ENCODE data around the gene PAK4.
A peak's percentile ranks its signal among the peaks of the same experiment; 100 is the strongest.
"Not testable (repeated sequence)": the region's sequence is repeated elsewhere in the genome, so short reads cannot be mapped to it uniquely, and the experiment has no call there.

PAK4 gene

DNA sequence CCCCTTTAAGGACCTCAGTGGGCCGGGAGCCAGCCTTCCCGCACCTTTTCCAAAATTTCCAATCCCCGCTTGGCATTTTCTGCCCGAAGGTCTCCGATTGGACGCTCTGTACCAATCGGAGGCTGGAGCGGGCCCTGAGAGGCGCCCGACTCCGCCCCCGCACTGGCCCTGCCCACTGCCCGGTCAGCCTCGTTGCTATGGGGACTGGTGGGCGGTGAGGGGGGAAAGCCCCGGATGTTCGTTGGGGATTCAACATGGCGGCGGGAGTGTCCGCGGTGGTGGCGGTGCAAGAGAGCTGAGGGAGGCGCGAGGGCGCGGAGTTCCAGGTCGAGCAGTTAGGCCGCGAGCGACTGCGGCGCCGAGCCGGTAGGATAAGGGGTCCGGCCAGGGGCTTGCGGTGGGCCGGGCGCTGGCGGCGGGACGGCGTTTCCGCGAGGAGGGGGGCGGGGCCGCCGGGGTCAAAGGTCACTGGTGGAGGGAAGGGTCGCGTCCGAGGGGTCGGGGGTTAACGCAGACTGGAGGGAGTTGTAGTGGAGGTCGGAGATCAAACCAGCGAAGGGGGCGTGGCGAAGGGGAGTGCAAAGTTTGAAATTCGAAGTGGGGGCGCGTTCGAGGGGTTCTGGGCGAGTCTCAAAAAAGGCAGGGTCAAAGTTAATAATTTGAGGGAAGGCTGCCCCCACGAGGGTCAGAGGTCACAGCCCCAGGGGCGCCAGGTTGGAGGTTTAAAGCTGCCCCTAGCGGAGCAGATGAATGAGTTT lies at the start of gene PAK4:
TSS of gene PAK4 (plus strand) at position 233 of the 758 bp plus-strand sequence. CDS start 43,768 bp downstream, outside the sequence.
- peak; percentile 97 for DNase-seq

DNA sequence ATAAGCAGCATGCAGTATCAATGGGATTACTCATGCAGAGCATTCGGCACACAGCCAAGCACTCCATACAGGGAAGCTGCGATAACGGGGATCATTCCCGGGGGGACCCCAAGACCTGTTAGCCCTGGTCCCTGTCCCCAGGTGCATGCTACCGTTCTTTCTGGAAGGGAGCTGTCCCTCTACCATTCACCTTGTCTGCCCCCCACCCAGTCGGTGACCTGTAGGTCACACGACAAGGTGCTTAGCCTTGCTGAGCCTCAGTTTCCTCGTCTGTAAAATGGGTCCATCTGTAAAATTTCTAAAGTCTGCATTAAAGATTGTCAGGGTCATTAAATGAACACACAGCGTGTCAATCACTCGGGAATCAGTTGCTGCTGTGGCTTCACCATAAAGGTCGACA lies 48.3 kb upstream of the PAK4 start:
- DNase-seq, result no peak

DNA sequence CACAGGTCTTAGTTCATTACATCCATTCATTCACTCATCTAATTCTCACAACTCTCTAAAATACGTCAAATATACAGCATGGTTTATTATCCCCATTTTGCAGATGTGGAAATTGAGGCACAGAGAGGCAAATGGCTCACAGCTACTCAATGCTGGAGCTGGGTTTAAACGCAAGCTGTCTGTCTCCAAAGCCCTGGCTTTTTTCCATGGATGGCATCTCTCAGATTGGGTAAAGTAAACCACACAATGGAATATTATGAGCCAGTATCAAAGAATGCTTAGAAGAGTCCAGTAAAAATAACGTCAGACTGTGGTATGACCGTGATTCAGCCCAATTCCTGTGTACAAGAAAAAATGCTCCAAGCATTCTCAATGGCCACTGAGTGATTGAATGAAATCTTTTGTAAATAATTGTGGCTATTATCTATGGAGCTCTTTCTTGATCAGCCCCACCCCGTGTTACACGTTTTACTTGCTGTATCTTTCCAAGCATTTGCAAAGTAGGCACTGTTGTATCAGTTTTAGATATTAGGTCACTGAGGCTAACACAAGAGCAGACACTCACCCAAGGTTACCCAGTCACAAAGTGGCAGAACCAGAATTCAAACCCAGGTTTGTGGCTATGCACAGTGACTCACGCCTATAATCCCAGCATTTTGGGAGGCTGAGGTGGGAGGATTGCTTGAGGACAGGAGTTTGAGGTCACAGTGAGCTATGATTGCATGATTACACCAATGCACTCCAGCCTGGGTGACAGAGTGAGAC lies 47.0 kb upstream of the PAK4 start:
- no peak for DNase-seq

DNA sequence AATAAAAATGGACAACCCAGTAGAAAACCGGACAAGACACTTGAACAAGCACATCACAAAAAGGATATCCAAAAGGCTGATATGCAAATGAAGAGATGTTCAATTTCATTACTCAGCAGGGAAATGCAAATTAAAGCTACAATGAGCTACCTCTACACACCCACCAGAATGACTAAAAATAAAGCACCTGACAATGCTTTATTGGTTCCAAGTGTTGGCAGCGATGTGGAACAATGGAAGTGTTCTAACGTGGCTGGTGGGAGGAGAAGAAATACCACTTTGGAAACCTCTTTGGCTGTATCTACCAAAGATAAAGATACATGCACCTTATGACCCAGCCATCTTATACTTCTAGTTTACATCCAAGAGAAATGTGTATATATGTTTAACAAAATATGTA lies 45.2 kb upstream of the PAK4 start:
- no peak for DNase-seq

DNA sequence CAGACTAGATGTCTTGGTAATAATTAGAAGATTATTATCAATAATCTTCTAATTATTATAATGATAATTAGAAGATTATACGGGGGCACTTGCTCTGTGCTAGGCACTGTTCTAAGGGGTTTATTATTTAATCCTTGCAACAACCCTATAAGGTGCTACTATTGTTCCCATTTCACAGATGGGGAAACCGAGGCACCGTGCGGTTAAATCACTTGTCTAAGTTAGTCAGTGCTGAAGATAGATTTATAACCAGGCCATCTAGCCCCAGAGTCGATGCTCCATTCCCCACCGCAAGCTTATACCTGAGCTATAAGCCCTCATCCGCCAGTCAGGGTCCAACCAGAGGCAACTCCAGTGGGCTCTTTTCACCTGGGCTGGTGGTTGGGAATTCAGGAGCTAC lies 43.4 kb upstream of the PAK4 start:
- DNase-seq, result no peak

DNA sequence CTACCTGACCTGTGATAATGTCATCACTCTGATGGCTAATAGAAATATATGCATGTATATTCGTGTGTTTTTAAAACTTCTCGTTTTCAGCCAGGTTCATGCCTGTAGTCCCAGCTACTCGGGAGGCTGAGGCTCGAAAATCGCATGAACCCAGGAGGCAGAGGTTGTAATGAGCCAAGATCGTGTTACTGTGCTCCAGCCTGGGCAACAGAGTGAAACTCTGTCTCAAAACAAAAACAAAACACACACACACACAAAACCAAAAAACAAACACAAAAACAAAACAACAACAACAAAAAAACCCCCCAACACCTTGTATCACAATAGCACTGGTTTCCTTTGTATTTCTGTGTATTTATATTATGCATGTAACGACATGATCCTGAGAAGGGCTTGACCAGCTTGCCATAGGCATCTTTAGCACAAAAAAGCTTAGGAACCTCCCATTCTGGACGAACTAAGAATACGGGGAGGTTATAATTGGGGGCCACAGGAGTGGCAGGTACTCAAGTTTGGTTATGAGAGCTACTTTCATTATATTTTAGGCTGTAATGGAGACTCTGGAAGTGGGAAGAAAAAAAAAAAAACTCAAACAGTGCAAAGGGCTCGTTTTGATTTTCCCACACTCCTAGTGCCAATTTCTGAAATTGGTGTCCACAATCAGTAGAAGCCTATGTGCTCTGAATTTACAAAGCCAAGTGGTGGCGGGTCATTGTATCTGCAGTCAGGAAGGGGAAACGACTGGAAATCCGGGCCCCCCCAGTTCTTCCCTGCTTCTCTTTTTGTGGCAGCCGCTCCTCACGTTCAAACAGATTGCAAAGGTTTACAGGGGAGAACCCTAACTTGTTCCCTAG lies 42.6 kb upstream of the PAK4 start:
- DNase-seq, result no peak

DNA sequence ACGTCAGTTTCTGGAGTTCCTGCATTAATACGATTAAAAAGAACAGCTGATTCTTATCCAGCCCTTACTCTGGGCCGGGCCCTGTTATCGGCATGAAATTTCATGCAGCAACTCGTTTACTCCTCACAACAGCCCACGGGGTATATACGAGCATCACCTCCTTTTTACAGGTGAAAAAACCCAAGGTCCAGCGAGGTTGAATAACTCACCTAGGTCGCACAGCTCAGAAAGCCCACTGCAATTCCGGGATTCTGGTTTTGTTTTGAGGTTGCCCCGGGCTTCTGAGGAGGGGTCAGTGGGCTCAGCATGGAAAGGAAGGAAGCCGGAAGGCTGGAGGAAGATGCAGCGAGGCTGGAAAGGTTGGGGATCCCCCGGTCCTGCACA lies 42.0 kb upstream of the PAK4 start:
- DNase-seq, result peak; percentile 9

DNA sequence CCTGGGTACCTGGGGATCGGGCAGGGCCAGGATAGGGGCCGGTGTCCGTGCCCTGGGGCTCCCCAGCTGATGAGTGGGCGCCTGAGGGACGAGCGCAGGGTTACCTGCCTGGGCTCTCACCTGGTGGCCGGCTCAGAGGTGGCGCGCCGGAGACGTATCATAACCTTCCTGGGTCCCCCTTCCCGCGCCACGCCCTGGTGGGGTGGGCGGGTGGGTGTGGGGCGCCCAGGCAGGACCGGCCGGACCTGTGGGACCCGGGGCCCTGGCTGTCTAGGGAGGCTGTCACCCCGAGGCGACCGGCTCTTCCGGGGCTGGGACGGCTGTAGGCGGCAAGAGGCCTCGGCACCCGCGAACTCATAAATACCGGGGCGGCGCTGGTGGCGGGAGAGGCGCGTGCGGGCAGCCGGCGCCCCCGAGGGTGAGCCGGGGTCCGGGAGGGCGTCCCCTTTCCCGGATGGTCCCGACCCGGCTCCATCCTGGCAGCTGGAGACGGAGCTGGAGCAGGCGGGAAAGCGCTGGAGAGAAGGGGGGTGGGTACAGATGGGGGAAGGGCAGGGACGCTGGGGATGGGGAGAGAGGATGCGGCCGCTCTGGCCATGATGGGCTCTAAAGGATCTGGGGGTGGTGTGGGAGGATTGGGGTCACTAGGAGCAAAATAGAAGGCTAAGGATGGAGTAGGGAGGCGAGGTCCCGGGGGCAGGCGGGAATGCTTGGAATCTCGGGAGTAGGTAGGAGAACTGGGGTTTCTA lies 41.4 kb upstream of the PAK4 start, which contains the start of gene ACP7:
TSS of gene ACP7 (plus strand) at position 386 of the 749 bp plus-strand sequence. CDS start 902 bp downstream, outside the sequence.
- peak; percentile 16 for DNase-seq

DNA sequence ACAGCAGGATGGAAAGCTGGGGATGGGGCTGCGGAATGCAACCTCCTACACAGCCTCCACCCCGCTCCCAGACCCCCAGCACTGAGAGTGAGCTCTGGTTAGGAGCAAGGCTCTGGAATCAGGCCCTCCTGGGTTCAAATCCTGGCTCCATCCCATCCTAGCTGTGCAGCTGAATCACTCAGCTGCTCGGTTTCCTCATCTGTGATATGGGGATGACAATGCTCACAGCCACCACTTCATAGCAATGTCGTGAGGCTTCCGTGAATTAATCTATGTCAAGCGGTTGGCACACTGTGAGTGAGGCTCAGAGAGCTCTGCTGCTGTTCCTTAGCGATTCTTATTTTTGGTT lies 40.9 kb upstream of the PAK4 start:
- DNase-seq, result no peak

DNA sequence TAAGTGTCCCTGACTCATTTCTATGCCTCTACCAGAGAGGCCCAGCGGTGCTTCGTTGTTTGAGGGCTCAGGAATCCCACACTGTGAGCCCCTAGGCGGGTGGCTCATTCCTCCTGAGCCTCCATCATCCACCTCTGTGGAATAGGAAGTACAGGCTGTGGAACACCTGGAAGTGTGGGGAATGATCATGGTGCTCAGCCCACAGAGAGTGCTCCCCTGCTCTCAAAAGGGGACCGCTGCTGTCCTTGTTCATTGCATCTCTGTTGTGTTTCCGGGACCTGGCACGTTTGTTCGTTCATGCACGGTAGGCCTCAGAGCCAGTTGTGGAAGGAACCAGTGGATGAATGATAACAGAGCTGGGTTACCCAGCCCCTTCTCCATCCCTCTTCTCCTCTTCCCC lies 40.2 kb upstream of the PAK4 start:
- no peak for DNase-seq

DNA sequence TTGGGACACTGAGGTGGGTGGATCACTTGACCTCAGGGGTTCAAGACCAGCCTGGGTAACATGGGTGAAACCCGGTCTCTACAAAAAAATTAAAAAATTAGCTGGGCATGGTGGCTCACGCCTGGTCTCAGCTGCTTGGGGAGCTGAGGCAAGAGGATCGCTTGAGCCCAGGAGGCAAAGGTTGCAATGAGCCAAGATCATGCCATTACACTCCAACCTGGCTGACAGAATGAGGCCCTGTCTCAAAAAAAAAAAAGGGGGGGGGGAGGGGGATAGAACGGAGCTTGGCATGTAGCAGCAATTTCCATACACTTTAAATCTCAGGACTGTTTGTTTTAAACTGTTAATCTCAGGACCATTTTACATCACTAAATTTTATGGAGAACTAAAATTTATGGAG lies 39.2 kb upstream of the PAK4 start:
- DNase-seq, result no peak

DNA sequence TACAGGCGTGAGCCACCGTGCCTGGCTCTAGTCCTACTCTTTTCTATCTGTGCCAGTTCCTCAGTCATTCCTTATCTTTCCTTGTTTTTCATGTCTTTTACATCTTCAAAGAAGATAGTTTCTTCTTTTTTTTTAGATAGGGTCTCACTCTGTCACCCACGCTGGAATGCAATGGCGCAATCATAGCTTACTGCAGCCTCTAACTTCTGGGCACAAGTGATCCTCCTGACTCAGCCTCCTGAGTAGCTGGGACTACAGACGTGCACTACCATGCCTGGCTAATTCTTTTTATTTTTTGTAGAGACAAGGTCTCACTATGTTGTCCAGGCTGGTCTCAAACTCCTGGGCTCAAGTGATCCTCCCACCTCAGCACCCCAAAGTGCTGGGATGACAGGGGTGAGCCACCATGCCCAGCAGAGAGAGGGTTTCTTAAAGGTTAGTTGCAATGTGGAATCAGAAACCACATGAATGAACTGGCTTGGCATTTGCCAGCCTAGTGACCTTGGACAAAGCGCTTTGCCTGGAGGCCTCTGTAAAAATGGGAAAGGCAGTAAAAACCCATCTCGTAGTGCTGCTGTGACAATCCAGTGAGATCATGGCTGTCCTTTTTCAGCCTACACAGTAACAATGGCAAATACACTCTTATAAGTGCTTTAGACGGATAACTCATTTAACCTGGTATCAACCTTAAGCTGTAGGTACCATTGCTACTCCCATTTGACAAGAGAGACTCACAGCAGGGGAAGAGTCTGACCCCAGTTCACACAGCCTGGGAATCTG lies 37.5 kb upstream of the PAK4 start:
- DNase-seq, result no peak

DNA sequence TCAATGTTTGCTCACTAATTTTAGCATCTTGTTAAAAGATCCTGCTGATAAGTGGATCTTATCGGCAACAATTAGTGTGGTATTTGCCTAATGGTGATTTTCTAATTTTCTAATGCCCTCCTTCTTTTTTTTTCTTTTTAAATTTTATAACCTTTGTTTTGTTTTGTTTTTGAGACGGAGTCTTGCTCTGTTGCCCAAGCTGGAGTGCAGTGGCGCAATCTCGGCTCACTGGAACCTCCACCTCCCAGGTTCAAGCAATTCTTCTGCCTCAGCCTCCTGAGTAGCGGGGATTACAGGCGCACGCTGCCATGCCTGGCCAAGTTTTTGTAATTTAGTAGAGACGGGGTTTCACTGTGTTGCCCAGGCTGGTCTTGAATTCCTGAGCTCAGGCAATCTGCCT lies 35.6 kb upstream of the PAK4 start:
- DNase-seq, result not testable (repeated sequence)

DNA sequence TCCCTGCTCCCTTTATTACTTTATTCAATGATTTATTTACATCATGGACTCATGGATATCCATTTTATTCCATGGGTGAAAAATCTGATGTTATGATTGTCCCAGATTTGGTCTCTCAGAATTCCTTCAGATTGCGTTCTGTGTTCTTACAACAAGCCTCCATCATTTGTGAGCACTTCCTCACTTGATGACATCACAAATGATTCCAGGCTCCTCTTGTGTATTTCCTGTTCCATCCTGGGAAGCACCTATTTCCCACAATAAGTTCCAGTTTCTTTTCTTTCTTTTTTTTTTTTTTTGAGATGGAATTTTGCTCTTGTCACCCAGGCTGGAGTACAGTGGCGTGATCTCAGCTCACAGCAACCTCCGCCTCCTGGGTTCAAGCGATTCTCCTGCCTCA lies 34.7 kb upstream of the PAK4 start:
- DNase-seq, result no peak

DNA sequence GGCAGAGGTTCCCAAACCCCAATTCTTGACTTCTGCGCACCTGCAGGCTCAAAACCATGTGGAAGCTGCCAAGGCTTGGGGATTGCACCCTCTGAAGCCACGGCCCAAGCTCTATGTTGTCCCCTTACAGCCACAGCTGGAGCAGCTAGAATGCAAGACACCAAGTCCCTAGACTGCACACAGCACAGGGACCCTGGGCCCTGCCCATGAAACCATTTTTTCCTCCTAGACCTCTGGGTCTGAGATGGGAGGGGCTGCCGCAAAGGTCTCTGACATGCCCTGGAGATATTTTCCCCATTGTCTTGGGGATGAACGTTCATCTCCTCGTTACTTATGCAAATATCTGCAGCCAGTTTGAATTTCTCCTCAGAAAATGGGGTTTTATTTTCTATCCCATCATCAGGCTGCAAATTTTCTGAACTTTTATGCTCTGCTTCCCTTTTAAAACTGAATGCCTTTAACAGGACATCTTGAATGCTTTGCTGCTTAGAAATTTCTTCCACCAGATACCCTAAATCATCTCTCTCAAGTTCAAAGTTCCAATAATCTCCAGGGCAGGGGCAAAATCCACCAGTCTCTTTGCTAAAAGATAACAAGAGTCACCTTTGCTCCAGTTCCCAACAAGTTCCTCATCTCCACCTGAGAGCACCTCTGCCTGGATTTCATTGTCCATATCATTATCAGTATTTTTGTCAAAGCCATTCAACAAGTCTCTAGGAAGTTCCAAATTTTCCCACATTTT lies 29.6 kb upstream of the PAK4 start:
- DNase-seq, result not testable (repeated sequence)

DNA sequence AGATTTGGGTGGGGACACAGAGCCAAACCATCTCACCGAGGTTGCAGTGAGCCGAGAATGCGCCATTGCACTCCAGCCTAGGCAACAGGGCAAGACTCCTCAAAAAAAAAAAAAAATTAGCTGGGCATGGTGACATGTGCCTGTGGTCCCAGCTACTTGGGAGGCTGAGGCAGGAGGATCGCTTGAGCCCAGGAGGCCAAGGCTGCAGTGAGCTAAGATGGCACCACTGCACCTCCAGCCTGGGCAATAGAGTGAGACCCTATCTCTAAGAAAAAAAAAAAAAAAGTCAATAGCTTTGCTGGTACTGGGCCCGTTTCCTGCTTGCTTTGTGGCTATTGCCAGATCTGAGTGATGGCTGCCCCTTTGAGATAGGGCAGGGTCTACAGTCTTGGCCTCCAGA lies 28.3 kb upstream of the PAK4 start:
- no peak for DNase-seq

DNA sequence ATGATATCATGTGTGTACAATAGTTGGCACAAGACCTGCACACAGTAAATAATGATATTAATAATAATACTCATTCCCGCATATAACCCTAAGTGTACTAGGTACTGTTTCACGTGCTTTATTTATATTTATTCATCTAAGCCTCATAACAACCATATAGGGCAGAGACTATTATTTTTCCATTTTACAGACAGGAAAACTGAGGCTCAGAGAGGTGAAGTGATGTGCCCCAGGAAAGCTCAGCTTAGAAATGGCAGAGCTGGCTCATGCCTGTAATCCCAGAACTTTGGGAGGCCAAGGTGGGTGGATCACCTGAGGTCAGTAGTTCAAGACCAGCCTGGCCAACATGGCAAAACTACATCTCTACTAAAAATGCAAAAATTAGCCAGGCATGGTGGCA lies 27.9 kb upstream of the PAK4 start:
- no peak for DNase-seq

DNA sequence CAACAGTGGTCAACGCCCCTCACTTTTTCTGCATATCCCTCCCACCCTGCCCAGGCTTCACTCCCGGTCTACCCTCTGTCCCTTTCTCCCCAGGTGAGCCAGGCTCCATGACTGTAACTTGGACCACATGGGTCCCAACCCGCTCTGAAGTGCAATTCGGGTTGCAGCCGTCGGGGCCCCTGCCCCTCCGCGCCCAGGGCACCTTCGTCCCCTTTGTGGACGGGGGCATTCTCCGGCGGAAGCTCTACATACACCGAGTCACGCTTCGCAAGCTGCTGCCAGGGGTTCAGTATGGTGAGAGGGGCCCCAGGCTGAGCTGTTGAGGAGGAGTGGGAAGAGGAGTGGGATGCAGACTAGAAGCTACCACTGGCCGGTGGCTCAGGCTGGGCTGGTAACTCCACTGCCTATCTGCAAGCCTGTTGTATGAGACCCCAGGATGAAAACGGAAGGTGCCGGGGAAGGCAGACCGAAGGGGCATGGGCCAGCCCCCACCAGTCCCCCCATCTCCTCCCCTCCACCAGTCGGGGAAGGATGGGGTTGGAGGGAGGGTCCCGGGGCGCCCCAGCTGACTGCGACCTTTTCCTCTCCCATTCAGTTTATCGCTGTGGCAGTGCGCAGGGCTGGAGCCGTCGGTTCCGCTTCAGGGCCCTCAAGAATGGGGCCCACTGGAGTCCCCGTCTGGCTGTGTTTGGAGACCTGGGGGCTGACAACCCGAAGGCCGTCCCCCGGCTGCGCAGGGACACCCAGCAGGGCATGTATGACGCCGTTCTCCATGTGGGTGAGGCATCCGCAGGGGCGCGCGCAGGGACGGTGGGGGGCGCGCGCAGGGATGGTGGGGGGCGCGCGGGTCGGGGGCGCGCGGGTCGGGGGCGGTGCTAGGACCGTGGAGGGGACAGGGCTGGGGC lies 27.0 kb upstream of the PAK4 start:
- DNase-seq, result no peak

DNA sequence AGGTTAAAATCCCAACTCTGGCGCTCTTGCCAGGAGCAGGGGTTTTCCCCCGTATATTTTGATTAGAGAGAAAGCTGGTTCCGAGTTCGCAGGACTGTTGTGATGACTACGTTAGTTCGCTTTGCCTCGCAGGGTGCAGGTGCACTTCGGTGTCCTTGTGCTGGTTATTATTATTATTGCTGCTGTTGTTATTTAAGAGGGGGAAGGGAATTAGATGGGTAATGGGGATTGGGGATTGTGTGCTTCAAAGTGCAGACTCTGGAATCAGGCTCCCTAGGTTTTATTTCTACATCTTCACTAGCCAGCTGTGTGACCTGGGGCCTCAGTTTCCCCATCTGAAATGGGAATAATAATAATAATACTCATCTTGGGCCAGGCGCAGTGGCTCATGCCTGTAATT lies 26.2 kb upstream of the PAK4 start:
- no peak for DNase-seq

Measured in CD4-positive, alpha-beta T cell treated with Interleukin-12 subunit alpha and Interleukin-12 subunit beta, for 1 hour (primary cell).